ENCODE data around the gene INHBB.

DNA sequence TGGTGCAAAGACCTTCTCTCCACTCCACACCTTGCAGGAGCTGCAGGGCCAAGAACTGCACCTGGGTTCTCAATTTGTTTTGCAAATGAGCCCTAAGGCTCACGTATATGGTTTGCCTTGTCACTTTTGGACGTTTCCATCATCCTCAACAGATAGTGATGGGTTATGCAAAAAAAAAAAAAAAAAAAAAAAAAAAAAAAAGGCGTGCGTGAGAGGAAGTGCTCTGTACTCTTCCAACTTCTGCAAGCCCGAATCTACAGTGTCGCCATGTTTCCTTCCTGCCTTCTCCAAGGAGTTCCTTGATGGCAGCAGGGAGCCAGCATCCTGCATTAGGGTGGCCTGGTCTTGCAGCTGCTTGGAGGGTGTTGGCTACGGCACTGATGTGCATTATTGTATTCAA is 4.0 kb upstream of the INHBB start:
- no peak for TF ChIP-seq GATA2 (IDR thresholded peaks at IDR 0.05; ENCODE audit: low read depth, low read length)
- TF ChIP-seq GATA3 (IDR thresholded peaks at IDR 0.05; ENCODE audit: low read depth, low read length) = no peak

All from SH-SY5Y (cell line).